NOMO-1 (cell line): ENCODE data around the gene CCDC106.

Experiments used
- DNase-seq, 2 experiments: peaks; one replicate each; lab custom pipeline; 2025; ENCODE audit not compliant: unreplicated experiment in 2 of 2; lab: John Stamatoyannopoulos, UW

Gene CCDC106

GRCh38 chr19:55647732-55648584, at the start of gene CCDC106:
Gene CCDC106 (plus strand): TSS chr19:55648212. CDS start chr19:55649047, 835 bp downstream.
- DNase-seq: peak; percentile 27 to 40

DNA sequence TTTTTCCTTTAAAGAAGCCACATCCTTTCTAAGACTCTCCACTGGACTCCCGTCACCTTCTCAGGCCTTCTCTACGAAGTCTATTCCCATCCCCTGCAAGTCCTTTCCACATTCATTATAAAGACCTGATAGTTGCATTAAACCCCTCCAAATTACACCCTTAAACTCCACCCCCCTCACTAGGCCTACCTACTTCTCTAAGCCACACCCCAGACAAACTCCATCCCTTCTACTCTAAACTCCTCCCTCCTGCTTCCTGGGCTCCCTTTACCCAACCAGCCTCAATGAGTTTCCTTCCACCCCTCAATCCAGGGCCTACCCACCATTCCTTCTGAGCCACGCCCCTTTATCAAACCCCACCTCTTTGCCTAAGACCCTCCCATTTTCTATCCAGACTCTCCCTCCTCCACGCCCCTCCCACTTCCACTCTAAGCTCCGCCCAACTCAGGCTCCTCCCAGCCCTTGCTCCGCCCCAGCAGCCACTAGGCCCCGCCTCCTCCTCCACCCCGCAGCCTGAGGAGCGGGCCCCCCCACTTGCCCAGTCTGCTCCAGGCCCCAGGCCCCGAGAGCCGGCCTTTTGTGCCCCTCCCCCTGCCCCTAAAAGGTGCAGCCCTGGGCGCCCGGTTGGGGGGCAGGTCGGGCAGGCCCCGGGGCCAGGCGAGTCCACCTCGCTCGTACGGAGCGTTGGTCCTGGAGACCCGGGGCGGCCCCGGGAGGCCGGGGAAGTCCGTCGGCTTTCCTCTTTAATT, 49.1 kb upstream of the CCDC106 start:
- DNase-seq: peak; percentile 80 to 86

DNA sequence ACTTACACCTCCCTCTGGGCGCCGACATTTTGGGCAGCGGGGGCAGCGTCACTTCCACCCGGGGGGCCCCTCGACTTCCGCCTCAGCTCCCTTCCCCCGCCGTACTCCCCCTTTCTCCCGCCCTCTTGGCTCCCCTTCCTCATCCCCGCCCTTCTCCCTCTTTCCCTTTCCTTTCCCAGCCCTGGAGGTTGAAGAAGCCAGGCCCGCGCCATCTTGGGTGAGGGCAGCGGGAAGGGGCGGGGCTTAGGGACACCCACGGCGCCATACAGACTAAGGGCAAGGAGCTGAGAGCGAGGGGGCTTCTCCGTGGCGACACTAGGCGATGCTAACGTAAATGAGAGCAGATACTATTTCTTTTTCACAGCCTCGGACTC, 48.6 kb upstream of the CCDC106 start, which contains the start of gene FIZ1:
TSS of gene FIZ1 (minus strand) at position 50 of the 374 bp plus-strand sequence. CDS start 1,652 bp downstream, outside the sequence.
- DNase-seq: peak; percentile 97

GRCh38 chr19:55599842-55600661, 48.0 kb upstream of the CCDC106 start, which contains the start of gene ZNF524:
Gene ZNF524 (plus strand): TSS chr19:55600288. CDS start chr19:55602113, 1,825 bp downstream.
- peak; percentile 88 to 93 for DNase-seq

DNA sequence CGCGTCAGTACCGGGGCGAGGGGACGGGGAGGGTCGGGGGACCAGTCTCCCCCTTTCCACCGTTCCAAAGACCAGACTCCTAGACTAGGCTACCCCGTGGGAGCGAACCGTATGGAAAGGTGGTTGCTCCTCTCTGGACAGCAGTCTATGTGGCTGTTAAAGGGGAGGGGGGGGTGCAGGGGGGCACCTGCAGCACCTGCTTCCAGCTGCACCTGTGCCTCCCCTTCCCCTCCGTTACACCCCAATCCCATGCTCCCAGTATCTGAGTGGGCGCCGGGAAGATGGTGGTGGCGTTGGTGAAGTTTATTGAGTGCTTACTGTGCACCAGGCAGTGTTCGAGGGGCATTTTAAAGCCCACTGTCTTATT, 47.4 kb upstream of the CCDC106 start:
- no peak for DNase-seq

DNA sequence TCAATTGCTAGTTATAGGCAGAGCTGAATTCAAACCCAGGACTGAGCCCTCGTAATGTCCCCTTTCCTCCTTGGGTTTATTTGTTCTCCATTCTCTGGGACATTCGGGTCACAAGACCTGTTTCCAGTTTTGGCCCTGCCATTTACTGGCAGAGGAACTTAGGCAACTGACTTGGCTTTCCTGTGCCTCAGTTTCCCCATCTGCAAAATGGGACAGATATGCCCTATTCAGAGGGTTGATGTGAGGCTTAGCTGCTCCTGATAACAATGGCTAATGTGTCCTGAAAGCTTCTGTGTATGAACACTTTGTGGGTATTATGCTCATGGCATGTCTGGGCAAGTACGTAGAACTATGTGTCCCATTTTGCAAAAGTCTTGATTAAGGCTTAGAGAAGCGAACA, 46.9 kb upstream of the CCDC106 start:
- DNase-seq: no peak

DNA sequence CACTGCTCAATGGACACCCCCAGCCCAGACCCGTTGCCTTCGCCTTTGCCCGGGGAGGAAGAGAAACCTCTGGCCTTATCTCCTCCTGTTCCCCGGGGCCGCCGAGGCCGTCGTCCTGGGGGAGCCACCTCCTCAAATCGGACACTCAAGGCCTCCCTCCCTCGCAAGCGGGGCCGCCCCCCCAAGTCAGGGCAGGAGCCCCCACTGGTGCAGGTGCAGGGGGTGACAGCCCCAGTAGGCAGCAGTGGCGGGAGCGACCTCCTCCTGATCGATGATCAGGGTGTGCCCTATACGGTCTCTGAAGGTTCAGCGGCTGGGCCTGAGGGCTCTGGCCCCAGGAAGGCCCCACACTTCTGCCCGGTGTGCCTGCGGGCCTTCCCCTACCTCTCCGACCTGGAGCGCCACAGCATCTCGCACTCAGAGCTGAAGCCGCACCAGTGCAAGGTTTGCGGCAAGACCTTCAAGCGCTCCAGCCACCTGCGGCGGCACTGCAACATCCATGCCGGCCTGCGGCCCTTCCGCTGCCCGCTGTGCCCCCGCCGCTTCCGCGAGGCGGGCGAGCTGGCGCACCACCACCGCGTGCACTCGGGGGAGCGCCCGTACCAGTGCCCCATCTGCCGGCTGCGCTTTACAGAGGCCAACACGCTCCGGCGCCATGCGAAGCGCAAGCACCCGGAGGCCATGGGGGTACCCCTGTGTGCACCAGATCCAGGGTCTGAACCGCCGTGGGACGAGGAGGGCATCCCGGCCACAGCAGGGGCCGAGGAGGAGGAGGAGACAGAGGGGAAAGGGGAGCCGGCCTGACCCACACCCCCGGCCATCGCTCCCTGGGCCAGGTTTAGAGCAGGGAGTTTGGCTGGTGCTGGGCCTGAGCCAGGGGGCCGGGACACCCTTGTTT, 45.7 kb upstream of the CCDC106 start:
- no peak for DNase-seq

- no peak for DNase-seq
These were observed 44.9 kb upstream of the CCDC106 start for GRCh38 chr19:55603115-55603514.

- no peak for DNase-seq
These were observed 44.3 kb upstream of the CCDC106 start for GRCh38 chr19:55603581-55604292.

DNA sequence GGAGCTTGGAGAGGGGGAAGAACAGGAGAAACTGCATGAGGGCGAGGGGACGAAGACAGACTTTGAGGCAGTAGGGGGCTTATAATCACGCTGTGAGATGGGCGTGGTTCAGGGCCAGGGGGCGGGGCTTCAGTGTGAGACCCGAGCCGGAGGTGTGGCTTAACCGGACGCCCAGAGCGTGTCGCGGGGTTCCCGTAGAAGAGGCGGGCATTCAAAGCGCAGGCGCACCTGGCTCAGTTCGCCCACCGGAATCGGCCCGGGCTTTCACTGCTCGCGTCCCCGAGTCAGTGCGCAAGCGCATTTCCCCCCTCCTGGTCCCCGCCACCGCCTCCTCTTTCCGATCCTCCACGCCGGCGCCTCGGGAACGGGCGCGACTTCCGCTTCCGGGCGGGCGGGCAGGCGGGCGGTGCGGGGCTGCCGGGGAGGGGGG, 42.8 kb upstream of the CCDC106 start:
- peak; percentile 88 to 89 for DNase-seq

DNA sequence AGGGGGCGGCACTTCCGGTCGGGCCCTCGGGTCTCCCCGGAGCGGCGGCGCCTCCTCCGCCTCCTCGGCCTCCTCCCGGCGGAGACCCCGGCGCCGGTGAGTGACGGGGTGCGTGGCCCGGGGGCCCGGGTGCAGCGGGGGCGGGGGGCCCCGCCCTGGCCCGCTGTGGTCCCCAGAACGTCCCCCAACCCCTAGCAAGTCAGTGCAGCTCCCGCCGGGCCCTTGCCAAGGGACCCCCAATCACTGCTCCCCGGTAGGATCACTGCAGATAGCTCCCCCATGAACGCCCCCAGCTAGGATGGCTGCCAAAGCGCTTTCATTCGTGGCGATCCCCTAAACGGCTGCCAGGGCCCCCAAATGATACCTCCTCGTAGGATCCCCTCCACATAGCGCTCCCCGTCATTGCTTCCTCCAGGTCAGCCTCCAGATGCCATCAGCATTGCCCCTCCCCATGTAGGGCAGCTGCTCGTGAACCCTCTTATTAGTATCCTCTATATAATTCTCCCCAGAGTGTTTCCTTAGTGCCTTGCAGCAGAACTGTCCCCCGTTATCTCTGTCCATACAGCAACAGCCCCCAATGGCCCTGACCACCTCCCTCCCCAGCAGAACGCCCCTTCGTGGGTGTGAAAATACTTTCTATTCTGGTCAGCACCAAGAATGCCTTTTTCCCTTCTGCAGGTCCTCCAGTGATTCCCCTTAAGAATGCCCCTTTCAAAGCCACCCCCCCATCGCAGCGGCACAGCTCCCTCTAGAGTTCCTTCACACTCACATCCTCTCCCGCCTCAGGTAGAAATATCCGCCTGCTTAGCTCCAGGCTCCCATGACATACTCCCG, 42.2 kb upstream of the CCDC106 start, which contains the start of gene ZNF865:
TSS of gene ZNF865 (plus strand) at position 11 of the 834 bp plus-strand sequence. CDS start 7,972 bp downstream, outside the sequence.
- DNase-seq: peak; percentile 67 to 75

- no peak for DNase-seq
These were observed 41.6 kb upstream of the CCDC106 start for GRCh38 chr19:55606471-55606787.

- DNase-seq: no peak
These were observed 41.2 kb upstream of the CCDC106 start for GRCh38 chr19:55606817-55607216.

DNA sequence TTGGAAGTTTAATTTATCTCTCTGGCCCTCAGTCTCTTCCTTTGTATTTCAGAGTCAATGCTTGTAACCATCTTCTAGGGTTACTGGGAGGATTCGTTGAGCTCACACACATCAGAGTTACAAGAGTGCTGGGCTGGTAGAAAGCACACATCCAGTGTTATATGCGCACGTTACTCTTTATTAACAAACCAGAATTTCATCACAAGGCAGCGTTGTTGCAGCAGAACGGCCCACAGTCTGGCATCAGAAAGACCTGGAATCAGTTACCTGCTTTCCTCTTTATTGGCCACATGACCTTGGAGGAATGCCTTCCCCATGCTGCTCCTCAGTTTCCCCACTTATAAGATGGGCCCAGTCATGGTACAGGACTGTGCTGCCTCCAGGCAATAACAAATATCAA, 38.7 kb upstream of the CCDC106 start:
- no peak for DNase-seq

DNA sequence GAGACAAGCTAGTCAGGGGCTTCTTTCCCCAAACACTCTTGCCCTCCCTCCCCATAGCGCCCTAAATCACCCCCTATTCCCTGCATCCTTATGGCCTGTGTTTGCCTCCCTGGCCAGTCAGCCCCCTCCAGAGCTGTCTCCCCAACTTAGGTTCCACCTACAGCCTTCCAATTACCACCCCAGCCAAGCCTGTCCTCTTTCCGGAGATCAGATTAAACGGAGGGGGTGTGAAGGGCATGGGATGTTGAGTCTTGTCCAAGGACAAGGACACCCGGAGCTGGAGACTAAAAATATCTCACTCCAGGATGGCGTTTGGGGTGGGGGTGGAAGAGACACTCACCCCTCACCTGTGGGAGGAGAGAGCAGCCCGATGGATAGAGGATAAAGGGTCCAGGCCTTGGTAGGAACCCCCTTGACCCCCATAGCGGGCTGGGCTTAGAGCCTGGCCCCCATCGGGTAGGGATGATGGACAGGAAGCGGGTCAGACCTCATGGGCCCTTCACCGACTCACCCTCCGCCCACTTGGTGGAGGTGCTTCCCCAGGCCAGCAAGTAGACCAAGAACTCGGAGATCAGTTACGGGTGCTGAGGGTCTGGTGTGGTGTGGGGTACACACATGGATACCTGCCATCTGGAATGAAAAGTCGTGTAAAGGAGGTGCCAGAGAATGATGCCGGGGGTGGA, 36.6 kb upstream of the CCDC106 start:
- no peak for DNase-seq

GRCh38 chr19:55611983-55612645, 35.9 kb upstream of the CCDC106 start:
- DNase-seq: peak in 1 of 2 experiments; percentile 36

DNA sequence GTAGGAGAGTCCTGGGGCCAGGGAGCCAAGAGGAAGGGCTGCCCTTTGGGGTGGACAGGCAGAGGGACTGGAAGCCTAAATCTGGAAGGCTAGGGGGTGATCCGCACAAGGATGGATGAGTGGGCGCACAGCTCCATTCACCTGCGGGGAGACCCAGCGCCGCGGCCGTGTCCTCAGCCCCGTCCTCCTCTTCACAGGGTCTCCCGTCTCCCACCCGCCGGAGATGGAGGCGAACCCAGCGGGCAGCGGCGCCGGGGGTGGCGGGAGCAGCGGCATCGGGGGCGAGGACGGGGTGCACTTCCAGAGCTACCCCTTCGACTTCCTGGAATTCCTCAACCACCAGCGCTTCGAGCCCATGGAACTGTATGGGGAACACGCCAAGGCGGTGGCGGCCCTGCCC, 34.6 kb upstream of the CCDC106 start:
- DNase-seq: no peak
